ENCODE data around the gene ZNF692.

GRCh38 chr1:248855580-248855979, 3.3 kb downstream of the ZNF692 start:
- TF ChIP-seq CTCF (IDR thresholded peaks at IDR 0.05): no peak
- TF ChIP-seq POLR2A (IDR thresholded peaks at IDR 0.05): no peak
- no peak for TF ChIP-seq POLR2AphosphoS5 (IDR thresholded peaks at IDR 0.05)

Data from breast epithelium (tissue), 3 donors.